A549 (cell line): ENCODE results near the gene BGN. TPM values are rescaled to one million over a fixed set of nuclear protein-coding genes. Genes with fewer than 3 reads are reported as not detected.

Experiments
- ATAC-seq, 2 experiments: fragments of 200-7000 bp in 1 of 2; fragments of >200 bp in 1 of 2; cut with Nextera tagmentation in 1 of 2; cut with Tn5 transposase in 1 of 2; 3 replicates each; pipeline versions ENCODE4 v1.8.0 to v1.9.1; 2018 to 2020; ENCODE audit warnings: mild to moderate bottlenecking in 1 of 2, moderate library complexity in 1 of 2
- CTCF ChIA-PET: fragments of 300-600 bp; sonication (Branson Sonifier 250); formaldehyde crosslinking; extraction: SDS; loops from one replicate; lab custom pipeline; 2021; ENCODE audit warnings: antibody characterized with exemption, inconsistent platforms; lab: Yijun Ruan, JAX
- POLR2A ChIA-PET: fragments of 350-600 bp; formaldehyde crosslinking; extraction: SDS; loops from one replicate; lab custom pipeline; 2021; ENCODE audit warnings: antibody characterized with exemption, inconsistent platforms; lab: Yijun Ruan, JAX
- DNase-seq, 2 experiments: peaks; one replicate each; pipeline versions ENCODE4 v3.0.0 to v3.0.0-alpha.2; 2011 to 2016; ENCODE audit warnings: low read depth in 1 of 2, low spot score in 1 of 2
- FAIRE-seq: peaks from 2 replicates; lab custom pipeline; 2011; peaks lifted over from hg19 to GRCh38; lab: Jason Lieb, UNC
- H3K27ac ChIP-seq, 2 experiments: fragments of >200 bp; sonication (Bioruptor Twin); formaldehyde crosslinking; 3 replicates each; pipeline ENCODE4 v1.5.1; 2016 to 2017
- H3K4me1 ChIP-seq: fragments of >200 bp; sonication (Bioruptor Twin); formaldehyde crosslinking; 3 replicates; pipeline ENCODE4 v1.6.1; 2016
- H3K4me2 ChIP-seq: fragments of >200 bp; sonication (Bioruptor Twin); formaldehyde crosslinking; 3 replicates; pipeline ENCODE4 v1.6.1; 2016
- H3K4me3 ChIP-seq: fragments of >200 bp; sonication (Bioruptor Twin); formaldehyde crosslinking; 3 replicates; pipeline ENCODE4 v1.5.1; 2016
- H3K9me3 ChIP-seq: fragments of >200 bp; sonication (Bioruptor Twin); formaldehyde crosslinking; 3 replicates; pipeline ENCODE4 v1.6.1; 2016
- BHLHE40 ChIP-seq: IDR thresholded peaks from 2 replicates; pipeline ENCODE4 v1.6.1; 2012; ENCODE audit warnings: low read depth, low read length, inconsistent platforms
- CBX2 ChIP-seq: fragments of 200-600 bp; sonication (generic); IDR thresholded peaks from 2 replicates; pipeline ENCODE4 v1.6.1; 2016; ENCODE audit warnings: low read depth, mild to moderate bottlenecking, borderline replicate concordance
- EHMT2 ChIP-seq: fragments of 200-600 bp; sonication (generic); IDR thresholded peaks from 2 replicates; pipeline ENCODE4 v1.6.1; 2016; ENCODE audit warnings: antibody characterized with exemption, low read depth, mild to moderate bottlenecking, moderate library complexity
- ESRRA ChIP-seq: fragments of 150-350 bp; IDR thresholded peaks from 2 replicates; pipeline ENCODE4 v1.6.1; 2014; ENCODE audit warnings: mild to moderate bottlenecking, low read length, borderline replicate concordance
- FOSL2 ChIP-seq, 2 experiments: fragments of 450-650 bp in 1 of 2; fragments of >200 bp in 1 of 2; sonication (Bioruptor Twin) in 1 of 2; formaldehyde crosslinking; IDR thresholded peaks; 2 replicates each; pipeline versions ENCODE4 v1.5.0 to v1.6.1; 2016 to 2020; ENCODE audit warnings: mild to moderate bottlenecking in 1 of 2, moderate library complexity in 1 of 2
- FOXS1 ChIP-seq: fragments of 250-450 bp; sonication (Bioruptor Pico); IDR thresholded peaks from 2 replicates; pipeline ENCODE4 v1.5.0; 2020; ENCODE audit warnings: mild to moderate bottlenecking, moderate library complexity
- HDAC2 ChIP-seq: fragments of 200-600 bp; sonication (generic); IDR thresholded peaks from 2 replicates; pipeline ENCODE4 v1.6.1; 2016
- HOXB13 ChIP-seq: fragments of 250-450 bp; sonication (Bioruptor Pico); IDR thresholded peaks from 2 replicates; pipeline ENCODE4 v1.5.0; 2020; ENCODE audit warnings: low read depth, mild to moderate bottlenecking, moderate library complexity
- JUN ChIP-seq, 2 experiments: fragments of >200 bp; sonication (Bioruptor Twin); formaldehyde crosslinking; IDR thresholded peaks; 2 replicates in 1 of 2; 3 replicates in 1 of 2; pipeline ENCODE4 v1.6.1; 2016 to 2017
- KDM1A ChIP-seq: fragments of 200-600 bp; sonication (generic); IDR thresholded peaks from 2 replicates; pipeline ENCODE4 v1.6.1; 2016; ENCODE audit warnings: low read depth, mild to moderate bottlenecking
- KDM5A ChIP-seq: fragments of 200-600 bp; sonication (generic); IDR thresholded peaks from 2 replicates; pipeline ENCODE4 v1.6.1; 2016; ENCODE audit warnings: antibody characterized with exemption, mild to moderate bottlenecking
- NPAS2 ChIP-seq: fragments of 250-450 bp; sonication (Bioruptor Pico); IDR thresholded peaks from 2 replicates; pipeline ENCODE4 v1.8.0; 2022; ENCODE audit warnings: mild to moderate bottlenecking, moderate library complexity, borderline replicate concordance
- POLR2A ChIP-seq: IDR thresholded peaks from 2 replicates; pipeline ENCODE4 v1.6.1; 2012; ENCODE audit warnings: mild to moderate bottlenecking, low read length
- RFX5 ChIP-seq: fragments of 450-650 bp; IDR thresholded peaks from 2 replicates; pipeline ENCODE4 v1.7.1; 2014; ENCODE audit warnings: antibody characterized with exemption, mild to moderate bottlenecking, moderate library complexity
- TFCP2L1 ChIP-seq: fragments of 250-450 bp; sonication (Bioruptor Pico); IDR thresholded peaks from 2 replicates; pipeline ENCODE4 v1.5.0; 2021; ENCODE audit warnings: mild to moderate bottlenecking
- ZC3H11A ChIP-seq: fragments of 450-650 bp; IDR thresholded peaks from 2 replicates; pipeline ENCODE4 v1.6.1; 2014; ENCODE audit warnings: antibody characterized with exemption, mild to moderate bottlenecking
- ZFP36 ChIP-seq: fragments of 450-650 bp; IDR thresholded peaks from 2 replicates; pipeline ENCODE4 v1.6.1; 2014; ENCODE audit warnings: borderline replicate concordance; ENCODE audit not compliant: partially characterized antibody
- WGBS: methylation state at CpG from one replicate; pipeline ENCODE4 v1.1.6; 2017; ENCODE audit errors: missing lambda C conversion rate; 5-methylcytosine and 5-hydroxymethylcytosine counted together
- polyA plus RNA-seq, 4 experiments: library from polyadenylated mRNA; depleted of rRNA in 3 of 4; stranded (reverse); fragments of >200 nt; fragmentation: RNase III in 1 of 4; extraction: RNeasy Plus Mini Kit Qiagen cat#74134 plus additional on column Dnase treatment in 1 of 4; gene quantifications; 2 replicates in 3 of 4; 3 replicates in 1 of 4; pipeline ENCODE4 v1.2.3, GENCODE V29; 2011 to 2017
- TF ChIP-seq, protein P1 (sequence below): fragments of >200 bp; sonication (Bioruptor Twin); formaldehyde crosslinking; IDR thresholded peaks from 2 replicates; pipeline ENCODE4 v1.6.1; 2016
- TF ChIP-seq, protein P2 (sequence below): fragments of >200 bp; sonication (Bioruptor Twin); formaldehyde crosslinking; IDR thresholded peaks from 3 replicates; pipeline ENCODE4 v1.5.1; 2016
- TF ChIP-seq, protein P3 (sequence below): fragments of >200 bp; sonication (Bioruptor Twin); formaldehyde crosslinking; IDR thresholded peaks from 3 replicates; pipeline ENCODE4 v1.6.1; 2016
- TF ChIP-seq, protein P4 (sequence below): IDR thresholded peaks from 2 replicates; pipeline ENCODE4 v1.6.1; 2012; ENCODE audit warnings: low read depth, borderline replicate concordance

BGN gene
- polyA plus RNA-seq, 2 of the 4 experiments (the other 2 are of a cell fraction): 0.04 TPM; not detected in 1

DNA sequence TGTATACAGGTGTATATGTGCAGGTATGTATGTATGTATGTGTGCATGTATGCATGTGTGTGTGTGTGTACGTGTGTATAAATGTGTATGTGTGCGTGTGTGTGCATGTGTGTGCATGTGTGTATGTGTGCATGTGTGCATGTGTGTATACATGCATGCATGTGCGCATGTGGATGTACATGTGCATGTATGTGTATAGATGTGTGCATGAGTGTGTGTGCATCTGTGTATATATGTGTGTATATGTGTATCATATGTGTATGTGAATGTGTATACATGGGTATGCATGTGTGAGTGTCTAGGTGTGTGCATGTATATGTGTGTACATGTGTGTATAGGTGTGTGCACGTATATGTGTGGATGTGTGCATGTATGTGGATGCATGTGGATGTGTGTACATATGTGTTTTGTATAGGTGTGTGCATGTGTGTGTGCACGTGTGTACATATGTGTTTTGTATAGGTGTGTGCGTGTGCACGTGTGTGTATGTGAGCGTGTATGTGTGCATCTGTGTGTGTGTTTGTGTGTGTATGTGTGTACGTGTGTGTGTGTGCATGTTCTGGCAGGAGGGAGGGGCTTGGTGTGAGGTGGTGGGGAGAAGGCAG lies 6.0 kb downstream of the BGN start:
- no peaks in the 10 kb centered on the region for H3K9me3 ChIP-seq
- ChIA-PET POLR2A (no interaction called here), CTCF (interaction anchor here (1.2 to 1.3 kb wide), 2 partner anchors 30 to 39 kb away, joined by 5 read pairs; partner anchors contain the start of gene HAUS7)
- 67% methylated on average over 9 of the region's 9 CpGs for WGBS
- TF ChIP-seq FOXS1 (CRISPR knock-in tag) (no peak), POLR2A (no peak), NPAS2 (CRISPR knock-in tag) (no peak), BHLHE40 (no peak), ESRRA (no peak), FOSL2 (IDR thresholded peaks at IDR 0.05) (no peak), FOSL2 (CRISPR knock-in tag; IDR thresholded peaks at IDR 0.05) (no peak), EHMT2 (no peak), HOXB13 (CRISPR knock-in tag) (no peak), KDM5A (no peak), TFCP2L1 (CRISPR knock-in tag) (no peak), CBX2 (no peak), KDM1A (no peak), ZFP36 (no peak)
- TF ChIP-seq, protein P1, sequence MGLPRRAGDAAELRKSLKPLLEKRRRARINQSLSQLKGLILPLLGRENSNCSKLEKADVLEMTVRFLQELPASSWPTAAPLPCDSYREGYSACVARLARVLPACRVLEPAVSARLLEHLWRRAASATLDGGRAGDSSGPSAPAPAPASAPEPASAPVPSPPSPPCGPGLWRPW: no peak
- TF ChIP-seq, protein P2, sequence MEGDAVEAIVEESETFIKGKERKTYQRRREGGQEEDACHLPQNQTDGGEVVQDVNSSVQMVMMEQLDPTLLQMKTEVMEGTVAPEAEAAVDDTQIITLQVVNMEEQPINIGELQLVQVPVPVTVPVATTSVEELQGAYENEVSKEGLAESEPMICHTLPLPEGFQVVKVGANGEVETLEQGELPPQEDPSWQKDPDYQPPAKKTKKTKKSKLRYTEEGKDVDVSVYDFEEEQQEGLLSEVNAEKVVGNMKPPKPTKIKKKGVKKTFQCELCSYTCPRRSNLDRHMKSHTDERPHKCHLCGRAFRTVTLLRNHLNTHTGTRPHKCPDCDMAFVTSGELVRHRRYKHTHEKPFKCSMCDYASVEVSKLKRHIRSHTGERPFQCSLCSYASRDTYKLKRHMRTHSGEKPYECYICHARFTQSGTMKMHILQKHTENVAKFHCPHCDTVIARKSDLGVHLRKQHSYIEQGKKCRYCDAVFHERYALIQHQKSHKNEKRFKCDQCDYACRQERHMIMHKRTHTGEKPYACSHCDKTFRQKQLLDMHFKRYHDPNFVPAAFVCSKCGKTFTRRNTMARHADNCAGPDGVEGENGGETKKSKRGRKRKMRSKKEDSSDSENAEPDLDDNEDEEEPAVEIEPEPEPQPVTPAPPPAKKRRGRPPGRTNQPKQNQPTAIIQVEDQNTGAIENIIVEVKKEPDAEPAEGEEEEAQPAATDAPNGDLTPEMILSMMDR: no peak
- TF ChIP-seq, protein P3, sequence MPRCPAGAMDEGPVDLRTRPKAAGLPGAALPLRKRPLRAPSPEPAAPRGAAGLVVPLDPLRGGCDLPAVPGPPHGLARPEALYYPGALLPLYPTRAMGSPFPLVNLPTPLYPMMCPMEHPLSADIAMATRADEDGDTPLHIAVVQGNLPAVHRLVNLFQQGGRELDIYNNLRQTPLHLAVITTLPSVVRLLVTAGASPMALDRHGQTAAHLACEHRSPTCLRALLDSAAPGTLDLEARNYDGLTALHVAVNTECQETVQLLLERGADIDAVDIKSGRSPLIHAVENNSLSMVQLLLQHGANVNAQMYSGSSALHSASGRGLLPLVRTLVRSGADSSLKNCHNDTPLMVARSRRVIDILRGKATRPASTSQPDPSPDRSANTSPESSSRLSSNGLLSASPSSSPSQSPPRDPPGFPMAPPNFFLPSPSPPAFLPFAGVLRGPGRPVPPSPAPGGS: no peak
- DNase-seq (no peak), FAIRE-seq (no peak), ATAC-seq (no peak)
- no peak overlapping the region for H3K27ac ChIP-seq
- no peaks in the 10 kb centered on the region for H3K4me1 ChIP-seq
- H3K4me3 ChIP-seq: no peak overlapping the region
- H3K4me2 ChIP-seq: no peak overlapping the region

DNA sequence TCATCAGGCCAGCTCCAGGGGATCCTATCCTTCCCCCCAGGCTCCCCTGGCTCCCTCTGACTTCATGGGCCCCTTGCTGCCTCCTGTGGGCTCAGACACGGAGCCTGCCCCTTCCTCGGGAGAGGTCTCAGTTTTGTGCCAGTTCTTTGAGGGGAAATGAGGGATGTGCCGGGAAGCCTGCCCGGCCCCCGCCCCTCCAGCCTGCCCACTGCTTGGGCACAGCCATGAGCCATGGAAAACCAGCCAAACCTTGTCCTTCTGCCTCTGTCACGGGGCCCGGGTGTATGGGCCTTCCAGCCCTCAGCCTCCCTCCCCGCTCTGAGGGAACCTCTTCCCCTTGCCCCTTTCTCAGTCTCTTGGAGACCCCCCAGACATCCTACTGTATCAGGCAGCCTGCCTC lies 6.8 kb downstream of the BGN start:
- DNase-seq (no peak), ATAC-seq (no peak), FAIRE-seq (no peak)
- no peak overlapping the region for H3K4me3 ChIP-seq
- TF ChIP-seq FOXS1 (CRISPR knock-in tag): no peak
- 87% methylated on average over 3 of the region's 8 CpGs for WGBS
- H3K4me2 ChIP-seq: no peak overlapping the region
- ChIA-PET POLR2A (no interaction called here), CTCF (interaction anchor here (1.2 kb wide), 1 partner anchor 31 kb away, joined by 4 read pairs; the partner anchor contains the start of gene HAUS7)
- no peak overlapping the region for H3K27ac ChIP-seq
- no peaks in the 10 kb centered on the region for H3K9me3 ChIP-seq
- no peaks in the 10 kb centered on the region for H3K4me1 ChIP-seq

DNA sequence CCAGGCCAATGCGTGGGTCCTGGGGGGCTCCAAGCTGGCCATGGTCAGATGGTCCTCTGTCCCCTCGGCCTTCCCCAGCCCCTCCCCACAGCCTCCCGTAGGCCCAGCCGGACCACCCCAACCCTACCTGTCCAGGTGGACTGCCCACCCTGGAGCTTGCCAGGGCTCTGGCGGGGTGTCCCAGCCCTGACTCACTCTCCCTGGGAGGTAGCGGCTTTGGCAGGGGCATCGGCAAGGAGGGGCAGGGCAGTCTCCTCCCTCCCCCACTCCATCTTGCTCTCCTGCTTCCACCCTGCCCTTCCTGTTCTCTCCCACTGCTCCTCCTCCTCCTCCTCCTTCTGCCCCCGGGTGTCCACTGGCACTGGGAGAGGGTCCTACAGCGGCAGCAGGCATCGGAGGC lies 7.4 kb downstream of the BGN start:
- H3K9me3 ChIP-seq: no peaks in the 10 kb centered on the region
- no peaks in the 10 kb centered on the region for H3K4me1 ChIP-seq
- H3K4me3 ChIP-seq: no peak overlapping the region
- H3K27ac ChIP-seq: no peak overlapping the region
- WGBS: 71% methylated on average over 4 of the region's 10 CpGs
- DNase-seq (no peak), ATAC-seq (no peak), FAIRE-seq (no peak)
- TF ChIP-seq HDAC2: no peak
- TF ChIP-seq JUN (IDR thresholded peaks at IDR 0.05): no peak
- no peak for TF ChIP-seq BHLHE40
- no peak for TF ChIP-seq RFX5
- no peak for TF ChIP-seq KDM5A
- TF ChIP-seq, protein P2: no peak
- TF ChIP-seq, protein P4, sequence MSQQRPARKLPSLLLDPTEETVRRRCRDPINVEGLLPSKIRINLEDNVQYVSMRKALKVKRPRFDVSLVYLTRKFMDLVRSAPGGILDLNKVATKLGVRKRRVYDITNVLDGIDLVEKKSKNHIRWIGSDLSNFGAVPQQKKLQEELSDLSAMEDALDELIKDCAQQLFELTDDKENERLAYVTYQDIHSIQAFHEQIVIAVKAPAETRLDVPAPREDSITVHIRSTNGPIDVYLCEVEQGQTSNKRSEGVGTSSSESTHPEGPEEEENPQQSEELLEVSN: no peak
- no peak for TF ChIP-seq CBX2
- TF ChIP-seq ZC3H11A: no peak
- ChIA-PET CTCF (interaction anchor here (1.2 to 1.3 kb wide), 2 partner anchors 10 to 32 kb away, joined by 3 to 4 read pairs; partner anchors contain the start of gene HAUS7), POLR2A (interaction anchor here (0.7 kb wide), 1 partner anchor 28 kb away, joined by 3 read pairs; no protein-coding TSS in a partner anchor)
- no peak overlapping the region for H3K4me2 ChIP-seq
